ENCODE data around the gene AIFM3.

The AIFM3 gene

GRCh38 chr22:20944042-20944441 lies 23.0 kb upstream of the AIFM3 start:
- TF ChIP-seq CTCF (IDR thresholded peaks at IDR 0.05): no peak
- DNase-seq (ENCODE audit: low spot score): no peak
- H3K27ac ChIP-seq: no peak overlapping the region
- H3K4me3 ChIP-seq: no peak overlapping the region

- DNase-seq (ENCODE audit: low spot score): no peak
- Histone ChIP-seq H3K27ac (no peak overlapping the region), H3K4me3 (no peak overlapping the region)
- no peak for TF ChIP-seq CTCF (IDR thresholded peaks at IDR 0.05)
Observed at GRCh38 chr22:20945578-20945934, 21.5 kb upstream of the AIFM3 start.

- H3K4me3 ChIP-seq: no peak overlapping the region
- no peak for TF ChIP-seq CTCF (IDR thresholded peaks at IDR 0.05)
- no peak overlapping the region for H3K27ac ChIP-seq
- DNase-seq (ENCODE audit: low spot score): no peak
Observed at GRCh38 chr22:20946080-20946986, 20.7 kb upstream of the AIFM3 start.

- TF ChIP-seq CTCF (IDR thresholded peaks at IDR 0.05): no peak
- no peak overlapping the region for H3K4me3 ChIP-seq
- no peak overlapping the region for H3K27ac ChIP-seq
- DNase-seq (ENCODE audit: low spot score): no peak
Observed at GRCh38 chr22:20946991-20947390, 20.1 kb upstream of the AIFM3 start.

GRCh38 chr22:20948450-20948849 lies 18.6 kb upstream of the AIFM3 start:
- H3K4me3 ChIP-seq: no peak overlapping the region
- TF ChIP-seq CTCF (IDR thresholded peaks at IDR 0.05): no peak
- DNase-seq (ENCODE audit: low spot score): no peak
- no peak overlapping the region for H3K27ac ChIP-seq

GRCh38 chr22:20948989-20949388 lies 18.1 kb upstream of the AIFM3 start:
- H3K4me3 ChIP-seq: no peak overlapping the region
- no peak overlapping the region for H3K27ac ChIP-seq
- no peak for TF ChIP-seq CTCF (IDR thresholded peaks at IDR 0.05)
- DNase-seq (ENCODE audit: low spot score): no peak

- TF ChIP-seq CTCF (IDR thresholded peaks at IDR 0.05): no peak
- H3K27ac ChIP-seq: no peak overlapping the region
- no peak for DNase-seq (ENCODE audit: low spot score)
- H3K4me3 ChIP-seq: no peak overlapping the region
Observed at GRCh38 chr22:20949698-20950183, 17.3 kb upstream of the AIFM3 start.
